LNCaP clone FGC (cell line): ENCODE data around the gene KCTD6.

Experiments
- DNase-seq: peaks from one replicate; pipeline ENCODE4 v3.0.0-alpha.2; 2011; ENCODE audit warnings: low read depth
- H3K4me3 ChIP-seq: 2 replicates; pipeline ENCODE4 v1.5.1; 2011; ENCODE audit warnings: mild to moderate bottlenecking, low read depth, low read length, control low read depth
- TF ChIP-seq, protein P1 (sequence below): IDR thresholded peaks from 2 replicates; pipeline ENCODE4 v1.5.1; 2012; ENCODE audit warnings: mild to moderate bottlenecking; ENCODE audit not compliant: control insufficient read depth, insufficient read depth; ENCODE audit errors: extremely low read depth

Gene KCTD6

DNA sequence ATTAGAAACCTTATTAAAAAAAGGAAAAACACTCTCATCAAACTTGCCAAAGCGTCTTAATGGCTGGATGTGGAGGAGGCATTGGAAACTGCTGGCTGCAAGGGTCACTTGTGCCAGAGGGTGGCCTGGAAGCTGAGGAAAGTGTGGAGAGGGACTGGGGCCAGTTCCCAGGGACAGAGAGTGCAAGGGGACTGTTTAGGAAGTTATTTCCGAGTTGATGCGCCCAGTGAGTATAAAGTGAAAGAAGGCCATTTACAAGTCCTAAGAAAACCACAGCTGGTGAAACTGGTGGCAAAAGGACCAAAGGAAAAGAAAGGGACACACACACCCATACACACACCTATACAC is 7.2 kb upstream of the KCTD6 start:
- TF ChIP-seq, protein P1, sequence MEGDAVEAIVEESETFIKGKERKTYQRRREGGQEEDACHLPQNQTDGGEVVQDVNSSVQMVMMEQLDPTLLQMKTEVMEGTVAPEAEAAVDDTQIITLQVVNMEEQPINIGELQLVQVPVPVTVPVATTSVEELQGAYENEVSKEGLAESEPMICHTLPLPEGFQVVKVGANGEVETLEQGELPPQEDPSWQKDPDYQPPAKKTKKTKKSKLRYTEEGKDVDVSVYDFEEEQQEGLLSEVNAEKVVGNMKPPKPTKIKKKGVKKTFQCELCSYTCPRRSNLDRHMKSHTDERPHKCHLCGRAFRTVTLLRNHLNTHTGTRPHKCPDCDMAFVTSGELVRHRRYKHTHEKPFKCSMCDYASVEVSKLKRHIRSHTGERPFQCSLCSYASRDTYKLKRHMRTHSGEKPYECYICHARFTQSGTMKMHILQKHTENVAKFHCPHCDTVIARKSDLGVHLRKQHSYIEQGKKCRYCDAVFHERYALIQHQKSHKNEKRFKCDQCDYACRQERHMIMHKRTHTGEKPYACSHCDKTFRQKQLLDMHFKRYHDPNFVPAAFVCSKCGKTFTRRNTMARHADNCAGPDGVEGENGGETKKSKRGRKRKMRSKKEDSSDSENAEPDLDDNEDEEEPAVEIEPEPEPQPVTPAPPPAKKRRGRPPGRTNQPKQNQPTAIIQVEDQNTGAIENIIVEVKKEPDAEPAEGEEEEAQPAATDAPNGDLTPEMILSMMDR, result no peak
- no peak for DNase-seq

DNA sequence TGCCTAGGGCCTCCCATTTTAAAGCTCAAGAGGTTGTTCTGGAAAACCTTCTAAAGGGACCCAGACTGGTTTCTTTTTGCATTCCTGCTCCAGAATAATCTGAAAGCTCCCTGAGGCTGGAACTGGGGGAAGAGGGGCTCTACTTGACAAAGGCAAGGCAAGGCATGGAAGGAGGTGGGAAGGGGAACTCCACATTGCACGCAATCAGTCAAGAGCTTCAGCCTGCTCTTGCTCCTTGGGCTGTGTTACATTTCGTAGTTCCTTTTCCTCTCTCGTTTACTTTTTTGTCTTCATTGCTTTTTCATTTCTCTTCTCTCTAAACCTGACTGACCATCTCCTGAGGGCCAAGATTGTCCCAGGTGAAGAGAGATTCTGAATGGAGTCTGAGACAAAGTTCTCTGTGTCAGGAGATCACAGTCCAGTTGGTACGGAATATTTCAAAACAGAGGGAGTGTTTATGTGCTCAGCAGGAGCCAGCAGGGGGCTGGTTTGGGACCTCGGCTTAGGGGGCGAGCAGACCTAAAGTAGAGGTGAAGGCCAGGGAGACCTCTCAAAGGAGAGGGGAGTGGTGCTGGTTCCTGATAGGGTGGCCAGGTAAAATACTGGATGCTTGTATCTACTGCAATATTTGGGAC is 6.0 kb upstream of the KCTD6 start:
- TF ChIP-seq, protein P1, result no peak

More for the DNA sequence above, 7.2 kb upstream of the KCTD6 start:
- no peak overlapping the region for H3K4me3 ChIP-seq

DNA sequence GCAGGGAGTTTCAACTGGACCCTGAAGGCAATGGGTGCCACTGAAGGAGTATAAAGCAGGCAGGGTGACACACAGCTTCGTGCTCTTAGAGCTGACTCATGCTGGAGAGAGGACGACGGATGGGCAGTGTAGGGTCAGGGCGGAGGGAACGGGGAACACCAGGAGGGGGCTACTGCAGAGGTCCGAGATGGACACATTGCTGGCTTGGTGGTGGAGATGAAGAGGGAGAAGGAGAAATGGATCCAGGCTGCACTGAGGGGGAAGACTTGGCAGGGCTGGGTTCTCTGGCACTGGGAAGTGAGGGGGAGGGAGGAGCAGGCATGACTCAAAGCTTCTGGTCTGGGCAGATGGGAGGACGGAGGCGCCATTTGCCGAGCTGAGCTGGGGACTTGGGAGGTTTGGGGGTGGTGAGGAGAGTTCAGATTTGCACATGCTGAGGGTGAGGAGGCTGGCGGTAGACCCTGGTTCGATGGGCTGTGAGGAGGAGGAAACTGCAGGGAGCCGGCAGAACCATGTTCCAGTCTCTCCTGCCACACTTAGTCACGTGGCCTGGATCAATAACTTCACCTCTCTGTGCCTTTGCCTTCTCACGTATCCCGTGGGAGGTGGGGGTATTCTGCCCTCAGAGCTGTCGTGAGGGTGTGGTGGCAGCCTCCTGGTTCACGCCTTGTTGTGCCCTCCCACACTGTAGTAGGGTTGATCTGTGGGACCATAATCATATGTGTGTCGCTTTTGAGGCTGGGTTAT is 4.6 kb upstream of the KCTD6 start:
- H3K4me3 ChIP-seq, result no peak overlapping the region
- TF ChIP-seq, protein P1, result no peak
- DNase-seq, result no peak

More for the DNA sequence above, 6.0 kb upstream of the KCTD6 start:
- no peak for DNase-seq
- H3K4me3 ChIP-seq, result no peak overlapping the region

DNA sequence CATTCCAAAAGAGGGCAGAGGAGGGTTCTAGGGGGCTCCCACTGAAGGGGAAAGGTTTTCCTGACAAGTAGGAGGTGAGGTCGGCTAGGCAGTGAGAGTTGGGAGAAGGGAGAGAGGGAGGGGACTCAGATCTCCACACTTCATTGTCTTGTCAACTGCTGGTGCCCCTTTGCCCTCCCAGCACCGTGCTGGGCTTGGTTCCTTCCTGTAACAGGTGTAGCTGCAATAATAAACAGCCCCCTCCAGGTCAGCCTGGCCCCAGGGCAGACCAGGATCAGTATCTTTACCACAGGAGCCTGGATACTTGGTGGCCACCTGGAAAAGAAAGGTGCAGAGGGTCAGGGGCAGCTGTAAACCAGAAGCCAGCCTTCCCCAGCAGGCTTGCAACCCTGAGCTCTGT is 2.9 kb upstream of the KCTD6 start:
- DNase-seq, result no peak
- no peak overlapping the region for H3K4me3 ChIP-seq
- TF ChIP-seq, protein P1, result no peak

DNA sequence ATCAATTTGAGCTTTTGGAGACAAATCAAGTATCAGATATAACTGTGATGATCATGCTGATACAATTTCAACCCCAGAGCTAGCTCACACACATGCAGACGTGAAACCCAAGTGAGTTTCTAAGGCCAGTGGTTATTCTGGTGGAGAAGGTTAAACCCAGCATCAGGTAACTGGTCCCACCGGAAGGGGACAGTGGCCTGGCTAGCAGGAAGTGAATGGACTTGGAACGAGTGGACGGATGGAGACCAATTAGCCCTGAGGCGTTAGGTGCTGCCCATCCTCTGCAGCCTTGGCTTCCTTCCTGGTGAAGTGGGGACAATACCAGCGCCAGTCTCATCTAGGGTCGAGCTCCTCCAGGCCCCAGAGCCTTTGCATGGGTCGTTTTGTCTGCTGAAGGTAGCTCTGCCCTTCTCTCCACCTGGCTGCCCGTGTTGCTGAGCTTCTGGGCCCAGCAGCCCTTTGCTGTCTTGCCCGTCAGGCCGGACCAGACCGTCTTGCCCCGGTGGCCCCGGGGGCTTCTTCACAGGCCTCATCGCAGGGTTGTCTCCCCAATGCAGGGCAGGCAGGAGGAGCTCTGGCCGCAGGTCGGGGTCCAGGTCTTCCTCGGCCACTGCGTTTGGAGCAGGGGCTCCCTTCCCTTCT is 915 bp upstream of the KCTD6 start:
- DNase-seq, result no peak
- peak overlapping the region; percentile 44 for H3K4me3 ChIP-seq
- TF ChIP-seq, protein P1, result no peak

DNA sequence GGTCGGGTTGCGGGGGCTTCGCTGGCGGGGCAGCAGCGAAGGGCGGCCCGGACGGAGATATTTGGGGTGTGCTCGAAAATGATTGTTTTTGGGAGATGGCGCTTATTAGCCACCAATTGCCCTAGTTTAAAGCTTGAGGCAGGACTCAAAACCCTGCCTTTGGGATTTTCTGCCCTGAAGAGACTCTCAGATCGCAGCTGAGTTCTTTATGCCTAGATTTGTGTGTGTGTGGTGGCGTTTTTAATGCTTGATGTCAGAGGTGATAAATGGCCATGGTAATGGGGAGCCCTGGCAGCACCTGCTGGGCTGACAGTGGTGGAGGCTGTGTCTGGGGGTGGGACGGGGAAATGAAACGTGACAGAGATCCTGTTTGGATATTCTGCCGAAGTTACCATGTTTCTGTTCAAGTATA is 604 bp downstream of the KCTD6 start:
- peak overlapping the region; percentile 69 for H3K4me3 ChIP-seq
- TF ChIP-seq, protein P1, result no peak
- no peak for DNase-seq
